ENCODE results near the gene NXPH1.

- TF ChIP-seq EZH2 (IDR thresholded peaks at IDR 0.05; ENCODE audit: low read length), result no peak
- no peak for TF ChIP-seq CTCF (optimal IDR thresholded peaks at IDR 0.05 in 1 of 3, IDR thresholded peaks at IDR 0.05 in 1 of 3, conservative IDR thresholded peaks at IDR 0.05 in 1 of 3; ENCODE audit: extremely low read depth in 1 of 3, insufficient read depth in 2 of 3, low read length in 3 of 3)
These were observed 319.9 kb downstream of the NXPH1 start for GRCh38 chr7:8753355-8753754.

All from keratinocyte (primary cell).